GM21423 (cell line): ENCODE results near the gene PIGT.
"Not testable (repeated sequence)": the region's sequence is repeated elsewhere in the genome, so short reads cannot be mapped to it uniquely, and the experiment has no call there.

ENCODE experiments used
- ATAC-seq: cut with Tn5 transposase; IDR thresholded peaks from one replicate; pipeline ENCODE4 v1.9.1; 2021; ENCODE audit warnings: mild to moderate bottlenecking, moderate library complexity; ENCODE audit not compliant: unreplicated experiment

PIGT gene

GRCh38 chr20:45462711-45463509 is 47.0 kb downstream of the PIGT start:
- no peak for ATAC-seq

DNA sequence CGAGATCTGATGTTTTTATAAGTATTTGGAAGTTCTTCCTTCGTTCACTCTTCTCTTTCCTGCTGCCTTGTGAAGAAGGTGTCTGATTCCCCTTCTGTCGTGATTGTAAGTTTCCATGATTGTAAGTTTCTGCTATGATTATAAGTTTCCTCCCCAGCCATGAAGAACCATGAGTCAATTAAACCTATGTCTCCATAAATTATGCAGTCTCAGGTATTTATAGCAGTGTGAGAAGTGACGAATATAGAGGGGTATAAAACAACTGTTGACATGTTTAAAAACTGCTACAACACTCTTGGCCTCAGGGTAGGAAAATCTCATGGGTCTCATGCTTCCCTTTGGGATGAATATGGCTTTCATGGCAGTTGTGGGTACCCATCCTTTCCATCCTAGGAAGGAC is 47.8 kb downstream of the PIGT start:
- no peak for ATAC-seq

DNA sequence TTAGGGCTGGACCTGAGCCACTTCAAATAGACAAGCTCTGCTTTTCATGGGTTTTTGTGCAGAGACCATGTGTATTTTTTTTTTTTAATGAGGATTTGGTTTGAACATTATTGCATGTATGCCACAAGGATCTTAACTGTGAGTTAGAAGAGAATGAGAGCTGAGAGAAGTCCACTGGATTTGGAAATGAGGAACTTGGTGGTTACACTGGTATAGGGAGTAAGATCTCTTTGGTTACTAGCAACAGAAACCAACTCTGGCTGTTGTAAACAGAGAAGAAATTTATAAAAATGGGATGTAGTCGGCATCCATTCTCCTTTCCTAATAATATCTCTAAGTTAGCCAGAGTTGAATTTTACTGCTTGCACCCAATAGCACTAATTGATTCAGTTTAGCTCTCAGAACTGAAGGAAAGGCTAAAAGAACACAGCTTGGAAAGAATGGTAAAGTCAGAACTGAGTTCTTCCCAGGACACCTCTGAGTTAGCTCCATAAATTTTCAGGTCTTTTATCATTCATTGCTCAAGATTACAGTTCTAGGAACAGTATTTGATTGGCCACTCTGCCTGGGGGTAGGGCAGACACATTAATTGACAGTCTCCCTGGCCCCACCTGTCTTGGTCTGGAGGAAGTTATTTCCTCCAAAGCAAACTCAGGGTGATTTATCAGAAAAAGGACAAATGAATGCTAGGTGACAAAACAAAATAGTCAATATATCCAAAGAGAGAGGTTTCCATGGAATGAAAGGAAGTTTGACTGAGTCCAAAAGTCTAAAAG is 49.7 kb downstream of the PIGT start:
- no peak for ATAC-seq

DNA sequence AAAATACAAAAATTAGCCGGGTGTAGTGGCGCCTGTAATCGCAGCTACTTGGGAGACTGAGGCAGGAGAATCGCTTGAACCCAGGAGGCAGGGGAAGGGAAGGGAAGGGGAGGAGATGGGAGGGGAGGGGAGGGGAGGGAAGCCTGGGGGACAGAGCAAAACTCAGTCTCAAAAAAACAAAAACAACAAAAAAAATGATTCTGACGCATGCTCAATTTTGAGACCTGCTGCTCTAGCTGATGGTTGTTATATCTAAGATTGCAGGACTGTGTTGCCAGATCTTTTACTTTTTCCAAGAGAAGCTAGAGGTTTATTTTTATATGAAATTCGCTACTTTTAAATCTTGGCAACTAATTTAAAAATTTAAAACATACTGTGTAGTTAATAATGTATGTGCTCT is 51.2 kb downstream of the PIGT start:
- no peak for ATAC-seq

GRCh38 chr20:45467861-45468260 is 51.9 kb downstream of the PIGT start:
- no peak for ATAC-seq

- ATAC-seq: no peak
Measured at GRCh38 chr20:45469336-45470261, 53.7 kb downstream of the PIGT start, which contains the start of gene WFDC2. Gene WFDC2 (plus strand): TSS chr20:45469753. CDS start chr20:45469782, 29 bp downstream.

DNA sequence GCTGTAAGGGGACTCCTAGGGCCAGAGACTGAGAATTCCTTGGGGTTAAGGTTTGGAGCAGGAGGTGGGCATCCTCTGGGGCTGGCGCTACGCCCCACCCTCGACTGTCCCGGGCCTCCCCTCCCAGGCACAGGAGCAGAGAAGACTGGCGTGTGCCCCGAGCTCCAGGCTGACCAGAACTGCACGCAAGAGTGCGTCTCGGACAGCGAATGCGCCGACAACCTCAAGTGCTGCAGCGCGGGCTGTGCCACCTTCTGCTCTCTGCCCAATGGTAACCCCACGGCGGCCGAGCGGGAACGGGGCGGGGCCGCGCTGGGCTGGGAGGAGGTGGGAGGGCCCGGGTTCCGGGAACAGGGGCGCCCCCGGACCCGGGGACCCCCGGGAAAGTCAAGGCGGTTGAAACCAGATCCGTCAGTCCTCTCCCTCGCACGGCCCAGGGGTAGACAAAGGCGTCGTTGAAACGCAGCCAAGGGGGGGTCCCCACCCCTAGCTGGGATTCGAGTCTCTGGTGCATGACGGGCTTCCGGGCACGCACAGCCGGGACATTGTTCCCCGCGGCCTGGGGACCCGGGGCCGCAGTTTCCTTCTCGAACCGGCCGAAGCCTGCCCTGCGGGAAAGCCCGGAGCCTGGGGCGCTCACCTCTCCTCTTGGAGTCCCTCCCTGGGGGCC is 54.5 kb downstream of the PIGT start:
- ATAC-seq: peak; percentile 60

- peak; percentile 10 for ATAC-seq
Measured at GRCh38 chr20:45470937-45471336, 55.0 kb downstream of the PIGT start.

GRCh38 chr20:45472286-45472685 is 56.3 kb downstream of the PIGT start:
- not testable (repeated sequence) for ATAC-seq
